Esophagus squamous epithelium (tissue), 4 donors: Measurements from ENCODE around the gene RNF115.

Source experiments
- CTCF ChIP-seq, 6 experiments: fragments of 450-650 bp in 4 of 6; fragments of 200-600 bp in 2 of 6; sonication (generic) in 2 of 6; IDR thresholded peaks; one replicate each; pipeline ENCODE4 v1.5.1; 2016 to 2019; ENCODE audit warnings: antibody characterized with exemption in 6 of 6, mild to moderate bottlenecking in 4 of 6, moderate library complexity in 4 of 6
- POLR2A ChIP-seq, 4 donors: fragments of 450-650 bp; IDR thresholded peaks; one replicate each; pipeline ENCODE4 v1.6.1; 2017; ENCODE audit warnings: antibody characterized with exemption in 4 of 4, mild to moderate bottlenecking in 4 of 4, moderate library complexity in 3 of 4

- TF ChIP-seq CTCF (IDR thresholded peaks at IDR 0.05), result no peak
- no peak for TF ChIP-seq POLR2A (IDR thresholded peaks at IDR 0.05)
Observed at GRCh38 chr1:145792484-145792883, 31.4 kb downstream of the RNF115 start.
